ENCODE measurements around the gene ANAPC1. TPM values are rescaled to one million over a fixed set of nuclear protein-coding genes. Genes with fewer than 3 reads are reported as not detected.
"Not testable (repeated sequence)": the region's sequence is repeated elsewhere in the genome, so short reads cannot be mapped to it uniquely, and the experiment has no call there.

The ANAPC1 gene
- total and polyA plus RNA-seq, 2 donors (not counting 1 experiment from before 2014, with no cell fraction given), result 16.4 to 69.3 TPM

DNA sequence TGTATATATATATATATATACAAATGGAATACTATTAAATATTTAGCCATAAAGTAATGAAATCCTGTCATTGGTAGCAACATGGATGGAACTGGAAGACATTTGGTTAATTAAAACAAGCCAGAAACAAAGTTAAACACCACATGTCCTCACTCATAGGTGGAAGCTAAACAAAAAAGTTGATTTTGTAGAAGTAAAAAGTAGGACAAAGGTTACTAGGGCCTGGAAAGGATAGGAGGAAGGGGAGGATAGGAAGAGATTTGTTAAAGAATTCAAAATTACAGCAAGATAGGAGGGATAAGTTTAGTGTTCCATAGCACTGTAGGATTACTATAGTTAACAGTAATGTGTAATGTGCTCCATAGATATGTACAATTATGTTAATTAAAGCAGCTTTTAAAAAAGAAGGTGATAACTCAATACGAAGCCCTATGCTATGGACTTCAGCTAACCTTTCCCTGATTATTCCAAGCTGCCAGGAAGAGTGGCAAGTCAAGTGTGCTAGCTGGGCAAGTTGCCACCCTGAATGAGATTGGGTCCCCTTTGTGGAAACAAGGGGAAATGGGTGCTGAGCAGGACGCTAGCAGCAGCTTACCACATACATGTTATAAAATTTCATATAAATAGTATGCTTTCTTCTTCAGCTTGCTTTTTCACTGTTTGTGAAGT lies 26.8 kb upstream of the ANAPC1 start:
- H3K4me1 ChIP-seq (ENCODE audit: control insufficient read depth in 2 of 2, insufficient read depth in 2 of 2, low read length in 2 of 2), result peaks cover 13 to 15% of the 10 kb centered on the region in 2 donors
- no peak overlapping the region for H2AFZ ChIP-seq (ENCODE audit: insufficient read depth, low read depth, low read length, poor library complexity, severe bottlenecking)
- H3K9me3 ChIP-seq (ENCODE audit: control extremely low read depth in 1 of 3, control insufficient read depth in 2 of 3, insufficient read depth in 1 of 3, low read length in 2 of 3), result no peaks in the 10 kb centered on the region
- 100% methylated on average over 1 of the region's 2 CpGs for WGBS (ENCODE audit: insufficient coverage)
- H3K4me3 Mint-ChIP-seq, result no peak overlapping the region
- ATAC-seq (ENCODE audit: low read depth) (no peak), DNase-seq (no peak)
- CTCF ChIA-PET, result no interaction called here
- no peaks in the 10 kb centered on the region for H3K79me2 ChIP-seq (ENCODE audit: control insufficient read depth, insufficient read depth, low read length)
- H3K4me2 ChIP-seq (replicated peaks; ENCODE audit: low read depth, low read length, poor library complexity, severe bottlenecking), result no peak overlapping the region
- no peak overlapping the region for H3K4me3 ChIP-seq (ENCODE audit: control extremely low read depth in 1 of 5, extremely low read depth in 1 of 5, insufficient read depth in 1 of 5, low read depth in 2 of 5, low read length in 4 of 5)
- no peaks in the 10 kb centered on the region for H4K20me1 ChIP-seq (ENCODE audit: control insufficient read depth, insufficient read depth, low read length, poor library complexity, severe bottlenecking)
- H3K27me3 ChIP-seq (replicated peaks in 1 of 4; ENCODE audit: control extremely low read depth in 1 of 4, control insufficient read depth in 3 of 4, insufficient read depth in 4 of 4, low read length in 3 of 4), result no peaks in the 10 kb centered on the region
- H3K27ac ChIP-seq (ENCODE audit: low read length in 2 of 2), result no peak overlapping the region
- H3K9ac ChIP-seq (ENCODE audit: low read length), result no peak overlapping the region
- H3K27ac Mint-ChIP-seq, result no peak overlapping the region
- H3K27me3 Mint-ChIP-seq, result no peaks in the 10 kb centered on the region
- intact Hi-C loops (cut with micrococcal nuclease), result no loop called here
- peaks cover 14% of the 10 kb centered on the region for H3K4me1 Mint-ChIP-seq
- TF ChIP-seq EZH2 (IDR thresholded peaks at IDR 0.05; ENCODE audit: borderline replicate concordance, insufficient read depth, low read depth, low read length, poor library complexity, severe bottlenecking), result no peak
- TF ChIP-seq, protein P1, sequence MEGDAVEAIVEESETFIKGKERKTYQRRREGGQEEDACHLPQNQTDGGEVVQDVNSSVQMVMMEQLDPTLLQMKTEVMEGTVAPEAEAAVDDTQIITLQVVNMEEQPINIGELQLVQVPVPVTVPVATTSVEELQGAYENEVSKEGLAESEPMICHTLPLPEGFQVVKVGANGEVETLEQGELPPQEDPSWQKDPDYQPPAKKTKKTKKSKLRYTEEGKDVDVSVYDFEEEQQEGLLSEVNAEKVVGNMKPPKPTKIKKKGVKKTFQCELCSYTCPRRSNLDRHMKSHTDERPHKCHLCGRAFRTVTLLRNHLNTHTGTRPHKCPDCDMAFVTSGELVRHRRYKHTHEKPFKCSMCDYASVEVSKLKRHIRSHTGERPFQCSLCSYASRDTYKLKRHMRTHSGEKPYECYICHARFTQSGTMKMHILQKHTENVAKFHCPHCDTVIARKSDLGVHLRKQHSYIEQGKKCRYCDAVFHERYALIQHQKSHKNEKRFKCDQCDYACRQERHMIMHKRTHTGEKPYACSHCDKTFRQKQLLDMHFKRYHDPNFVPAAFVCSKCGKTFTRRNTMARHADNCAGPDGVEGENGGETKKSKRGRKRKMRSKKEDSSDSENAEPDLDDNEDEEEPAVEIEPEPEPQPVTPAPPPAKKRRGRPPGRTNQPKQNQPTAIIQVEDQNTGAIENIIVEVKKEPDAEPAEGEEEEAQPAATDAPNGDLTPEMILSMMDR (IDR thresholded peaks at IDR 0.05), result no peak
- POLR2A ChIA-PET, result no interaction called here
- no peaks in the 10 kb centered on the region for H3K9me3 Mint-ChIP-seq (ENCODE audit: insufficient read depth)
- H3K36me3 ChIP-seq (replicated peaks in 1 of 2; ENCODE audit: control extremely low read depth in 1 of 2, control insufficient read depth in 1 of 2, extremely low read depth in 1 of 2, insufficient read depth in 2 of 2, low read length in 1 of 2), result no peaks in the 10 kb centered on the region

DNA sequence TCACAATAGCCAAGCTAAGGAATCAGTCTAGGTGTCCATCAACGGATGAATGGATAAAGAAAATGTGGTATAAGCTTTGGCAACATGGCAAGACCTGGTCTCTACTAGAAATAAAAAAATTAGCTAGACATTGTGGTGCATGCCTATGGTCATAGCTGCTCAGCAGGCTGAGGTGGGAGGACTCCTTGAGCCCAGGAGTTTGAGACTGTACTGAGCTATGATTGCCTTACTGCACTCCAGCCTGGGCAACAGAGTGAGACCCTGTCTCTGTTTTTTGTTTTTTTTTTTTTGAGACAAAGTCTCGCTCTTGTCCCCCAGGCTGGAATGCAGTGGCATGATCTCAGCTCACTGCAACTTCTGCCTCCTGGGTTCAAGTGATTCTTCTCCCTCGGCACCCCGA lies 26.0 kb upstream of the ANAPC1 start:
- WGBS (ENCODE audit: insufficient coverage), result 83% methylated on average over 1 of the region's 4 CpGs
- H3K79me2 ChIP-seq (ENCODE audit: control insufficient read depth, insufficient read depth, low read length); CTCF ChIA-PET: not testable (repeated sequence)

More for the DNA sequence above, 26.0 kb upstream of the ANAPC1 start:
- intact Hi-C loops (cut with micrococcal nuclease); H4K20me1 ChIP-seq (ENCODE audit: control insufficient read depth, insufficient read depth, low read length, poor library complexity, severe bottlenecking); H3K4me3 Mint-ChIP-seq; DNase-seq; POLR2A ChIA-PET; H3K36me3 ChIP-seq (replicated peaks in 1 of 2; ENCODE audit: control extremely low read depth in 1 of 2, control insufficient read depth in 1 of 2, extremely low read depth in 1 of 2, insufficient read depth in 2 of 2, low read length in 1 of 2); H3K4me2 ChIP-seq (replicated peaks; ENCODE audit: low read depth, low read length, poor library complexity, severe bottlenecking); H2AFZ ChIP-seq (ENCODE audit: insufficient read depth, low read depth, low read length, poor library complexity, severe bottlenecking); H3K9me3 Mint-ChIP-seq (ENCODE audit: insufficient read depth); ATAC-seq (ENCODE audit: low read depth); H3K9ac ChIP-seq (ENCODE audit: low read length); H3K27ac ChIP-seq (ENCODE audit: low read length in 2 of 2); H3K4me3 ChIP-seq (ENCODE audit: control extremely low read depth in 1 of 5, extremely low read depth in 1 of 5, insufficient read depth in 1 of 5, low read depth in 2 of 5, low read length in 4 of 5); H3K27ac Mint-ChIP-seq; H3K27me3 Mint-ChIP-seq; H3K9me3 ChIP-seq (ENCODE audit: control extremely low read depth in 1 of 3, control insufficient read depth in 2 of 3, insufficient read depth in 1 of 3, low read length in 2 of 3); H3K27me3 ChIP-seq (replicated peaks in 1 of 4; ENCODE audit: control extremely low read depth in 1 of 4, control insufficient read depth in 3 of 4, insufficient read depth in 4 of 4, low read length in 3 of 4): not testable (repeated sequence)
- H3K4me1 Mint-ChIP-seq, result peaks cover 14% of the 10 kb centered on the region
- peaks cover 13 to 15% of the 10 kb centered on the region in 2 donors for H3K4me1 ChIP-seq (ENCODE audit: control insufficient read depth in 2 of 2, insufficient read depth in 2 of 2, low read length in 2 of 2)
